HEK293T (cell line): ENCODE data around the gene ARMS2.

ENCODE experiments used
- BHLHE40 ChIP-seq: fragments of 450-650 bp; IDR thresholded peaks from 2 replicates; pipeline ENCODE4 v1.6.1; 2016; ENCODE audit warnings: mild to moderate bottlenecking, moderate library complexity, borderline replicate concordance
- FOXA1 ChIP-seq: fragments of 450-650 bp; IDR thresholded peaks from 2 replicates; pipeline ENCODE4 v1.6.1; 2016; ENCODE audit warnings: mild to moderate bottlenecking
- FOXK2 ChIP-seq: fragments of 450-650 bp; IDR thresholded peaks from 2 replicates; pipeline ENCODE4 v1.6.1; 2016; ENCODE audit warnings: mild to moderate bottlenecking
- FOXM1 ChIP-seq: fragments of 450-650 bp; IDR thresholded peaks from 2 replicates; pipeline ENCODE4 v1.6.1; 2017; ENCODE audit warnings: mild to moderate bottlenecking, borderline replicate concordance
- SUZ12 ChIP-seq: fragments of 450-650 bp; IDR thresholded peaks from 2 replicates; pipeline ENCODE4 v1.6.1; 2016; ENCODE audit warnings: mild to moderate bottlenecking
- TARDBP ChIP-seq: fragments of 450-650 bp; IDR thresholded peaks from 2 replicates; pipeline ENCODE4 v1.6.1; 2016
- ZNF384 ChIP-seq: fragments of 450-650 bp; IDR thresholded peaks from 2 replicates; pipeline ENCODE4 v1.6.1; 2016

GRCh38 chr10:122459561-122460273 is 5.3 kb downstream of the ARMS2 start:
- no peak for TF ChIP-seq TARDBP
- no peak for TF ChIP-seq ZNF384
- no peak for TF ChIP-seq FOXK2
- TF ChIP-seq FOXA1 = no peak
- TF ChIP-seq FOXM1 = no peak
- TF ChIP-seq SUZ12 = no peak
- TF ChIP-seq BHLHE40 = no peak
